HepG2 (cell line): Measurements from ENCODE around the gene NYNRIN. TPM values are rescaled to one million over a fixed set of nuclear protein-coding genes. Genes with fewer than 3 reads are reported as not detected.

ENCODE experiments used
- ATAC-seq: fragments of 200-7000 bp; cut with Tn5 transposase; 3 replicates; pipeline ENCODE4 v1.9.1; 2020; ENCODE audit warnings: mild to moderate bottlenecking, moderate library complexity
- BruUV-seq: library from RNA; stranded (reverse); fragments of 400-500 nt; replicated peaks from 2 replicates; lab custom pipeline; 2021; lab: Mats Ljungman, UMichigan
- CTCF ChIA-PET: fragments of 300-600 bp; formaldehyde crosslinking; extraction: SDS; loops from one replicate; lab custom pipeline; 2021; ENCODE audit warnings: low total read pairs, inconsistent platforms, low intra/inter-chr PET ratio; lab: Yijun Ruan, JAX
- POLR2A ChIA-PET: fragments of 350-600 bp; sonication (Branson Sonifier 250); formaldehyde crosslinking; loops from one replicate; lab custom pipeline; 2020; ENCODE audit warnings: antibody characterized with exemption, inconsistent platforms; lab: Yijun Ruan, JAX
- DNase-seq: peaks from one replicate; pipeline ENCODE4 v3.0.0-alpha.2; 2015; ENCODE audit warnings: low spot score
- FAIRE-seq: peaks from 3 replicates; lab custom pipeline; 2011; peaks lifted over from hg19 to GRCh38; lab: Jason Lieb, UNC
- H2AFZ ChIP-seq: one replicate; pipeline ENCODE4 v1.6.1; 2011; ENCODE audit warnings: low read length, inconsistent platforms
- H3K27ac ChIP-seq: fragments of 300-600 bp; 3 replicates; pipeline ENCODE4 v1.8.0; 2011; ENCODE audit warnings: mixed run types, mild to moderate bottlenecking, mixed read lengths, low read length, inconsistent platforms; ENCODE audit not compliant: insufficient read depth; ENCODE audit errors: extremely low read length
- H3K27me3 ChIP-seq, 2 experiments: fragments of 200-600 bp in 1 of 2; 2 replicates in 1 of 2; 3 replicates in 1 of 2; pipeline versions ENCODE4 v1.6.0 to v1.8.0; 2011; ENCODE audit warnings: low read length in 2 of 2, mild to moderate bottlenecking in 2 of 2, moderate library complexity in 2 of 2, inconsistent platforms in 1 of 2; ENCODE audit not compliant: insufficient read depth in 2 of 2, control insufficient read depth in 1 of 2
- H3K36me3 ChIP-seq, 2 experiments: fragments of 200-600 bp in 1 of 2; replicated peaks in 1 of 2; 2 replicates in 1 of 2; 3 replicates in 1 of 2; pipeline versions ENCODE4 v1.5.1 to v1.8.0; 2011; ENCODE audit warnings: low read length in 2 of 2, inconsistent platforms in 1 of 2; ENCODE audit not compliant: insufficient read depth in 2 of 2, control insufficient read depth in 1 of 2
- H3K4me1 ChIP-seq: 2 replicates; pipeline ENCODE4 v1.5.1; 2012; ENCODE audit warnings: low read length, inconsistent platforms; ENCODE audit not compliant: insufficient read depth
- H3K4me2 ChIP-seq: 2 replicates; pipeline ENCODE4 v1.6.0; 2011; ENCODE audit warnings: low read depth, low read length, inconsistent platforms
- H3K4me3 ChIP-seq, 3 experiments: fragments of 200-600 bp in 1 of 3; sonication (generic), shearing (Covaris generic) in 1 of 3; replicated peaks in 1 of 3; 2 replicates each; pipeline ENCODE4 v1.5.1; 2011 to 2016; ENCODE audit warnings: low read length in 3 of 3, inconsistent platforms in 2 of 3, low read depth in 2 of 3, mild to moderate bottlenecking in 2 of 3, control low read depth in 1 of 3, mixed read lengths in 1 of 3; ENCODE audit not compliant: insufficient read depth in 1 of 3
- H3K79me2 ChIP-seq: one replicate; pipeline ENCODE4 v1.6.1; 2011; ENCODE audit warnings: low read length, inconsistent platforms; ENCODE audit not compliant: insufficient read depth
- H3K9ac ChIP-seq: 2 replicates; pipeline ENCODE4 v1.6.0; 2011; ENCODE audit warnings: mild to moderate bottlenecking, low read depth, low read length, inconsistent platforms; ENCODE audit not compliant: insufficient read depth
- H3K9me3 ChIP-seq: 2 replicates; pipeline ENCODE4 v1.5.1; 2012; ENCODE audit warnings: mild to moderate bottlenecking, low read length
- H4K20me1 ChIP-seq: 2 replicates; pipeline ENCODE4 v1.6.0; 2011; ENCODE audit warnings: inconsistent platforms, mild to moderate bottlenecking, low read length, moderate library complexity; ENCODE audit not compliant: insufficient read depth
- BORCS8-MEF2B ChIP-seq: sonication (generic); formaldehyde crosslinking; IDR thresholded peaks from 2 replicates; pipeline ENCODE4 v1.8.0; 2022; ENCODE audit warnings: mild to moderate bottlenecking, missing genetic modification reagents
- MAZ ChIP-seq, 2 experiments: sonication (generic) in 1 of 2; formaldehyde crosslinking in 1 of 2; IDR thresholded peaks; 2 replicates each; pipeline versions ENCODE4 v1.5.0 to v1.6.1; 2012 to 2020; ENCODE audit warnings: low read depth in 2 of 2, mild to moderate bottlenecking in 2 of 2, borderline replicate concordance in 1 of 2, improper control_type of control experiment in 1 of 2, low read length in 1 of 2, missing genetic modification reagents in 1 of 2, moderate library complexity in 1 of 2
- PLRG1 ChIP-seq: fragments of 450-650 bp; conservative IDR thresholded peaks from 2 replicates; pipeline ENCODE4 v1.6.1; 2016
- SRY ChIP-seq: sonication (generic); formaldehyde crosslinking; IDR thresholded peaks from 2 replicates; pipeline ENCODE4 v1.8.0; 2022; ENCODE audit warnings: mild to moderate bottlenecking, missing genetic modification reagents
- ZNF232 ChIP-seq: sonication (generic); formaldehyde crosslinking; IDR thresholded peaks from 2 replicates; pipeline ENCODE4 v1.4.0; 2020; ENCODE audit warnings: missing genetic modification reagents, borderline replicate concordance
- ZNF251 ChIP-seq: sonication (generic); formaldehyde crosslinking; IDR thresholded peaks from 2 replicates; pipeline ENCODE4 v1.9.0; 2021; ENCODE audit warnings: mild to moderate bottlenecking, missing genetic modification reagents
- ZNF30 ChIP-seq: sonication (generic); formaldehyde crosslinking; IDR thresholded peaks from 2 replicates; pipeline ENCODE4 v1.5.0; 2020; ENCODE audit warnings: mild to moderate bottlenecking, missing genetic modification reagents
- ZNF512 ChIP-seq: sonication (generic); formaldehyde crosslinking; IDR thresholded peaks from 2 replicates; pipeline ENCODE4 v1.4.0; 2020; ENCODE audit warnings: mild to moderate bottlenecking, missing genetic modification reagents
- WGBS: methylation state at CpG from one replicate; pipeline ENCODE4 v1.1.6; 2017; ENCODE audit warnings: low lambda C conversion rate; 5-methylcytosine and 5-hydroxymethylcytosine counted together
- in situ Hi-C: cut with HindIII; loops from 2 replicates; pipeline ENCODE4 v1.10.0; 2017; ENCODE audit warnings: low pct_unique_long_range_greater_than_20kb; ENCODE audit not compliant: extremely low pct_ligation_motif_present
- intact Hi-C: fragments of 100-400 bp; cut with micrococcal nuclease; formaldehyde crosslinking; loops from one replicate; pipeline ENCODE4 v1.10.0; 2022; ENCODE audit not compliant: unreplicated experiment
- polyA plus RNA-seq, 8 experiments: library from polyadenylated mRNA; depleted of rRNA in 3 of 8; stranded (reverse) in 7 of 8; unstranded in 1 of 8; fragments of >200 nt; fragmentation: Illumina TruSeq in 4 of 8; extraction: Trizol in 4 of 8; gene quantifications; 2 replicates each; pipeline versions ENCODE4 v1.2.1 to v1.2.3, GENCODE V29; 2011 to 2016; ENCODE audit warnings: low read depth in 4 of 8, missing spikeins in 1 of 8, mixed read lengths in 1 of 8; ENCODE audit not compliant: insufficient read depth in 1 of 8
- total RNA-seq, 5 experiments: library from RNA; depleted of rRNA; stranded (reverse); fragments of >200 nt; fragmentation: Illumina TruSeq; extraction: Trizol; gene quantifications; 2 replicates each; pipeline ENCODE4 v1.2.3, GENCODE V29; 2016; ENCODE audit warnings: low read depth in 1 of 5
- TF ChIP-seq, protein P1 (sequence below): sonication (generic); formaldehyde crosslinking; IDR thresholded peaks from 2 replicates; pipeline ENCODE4 v1.5.0; 2020; ENCODE audit warnings: mild to moderate bottlenecking, missing genetic modification reagents, borderline replicate concordance
- TF ChIP-seq, protein P2 (sequence below): sonication (generic); formaldehyde crosslinking; IDR thresholded peaks from 2 replicates; pipeline ENCODE4 v1.4.0; 2020; ENCODE audit warnings: mild to moderate bottlenecking, missing genetic modification reagents

The NYNRIN gene
- total and polyA plus RNA-seq, 2 of the 13 experiments (the other 11 are each of a cell fraction or from before 2014, with no cell fraction given), result 0.63 to 1.1 TPM

- in situ Hi-C loops, result no loop called here
- POLR2A ChIA-PET, result interaction anchor here (1.9 kb wide), 1 partner anchor 14 kb away, joined by 9 read pairs; the partner anchor contains the start of genes CBLN3 and KHNYN
- no peak for TF ChIP-seq ZNF251 (CRISPR knock-in tag)
- no peak for TF ChIP-seq PLRG1
- no peak for TF ChIP-seq ZNF512 (CRISPR knock-in tag)
- TF ChIP-seq MAZ (IDR thresholded peaks at IDR 0.05; ENCODE audit: borderline replicate concordance, low read depth, low read length), result no peak
- TF ChIP-seq MAZ (CRISPR knock-in tag; IDR thresholded peaks at IDR 0.05; ENCODE audit: low read depth), result no peak
- TF ChIP-seq BORCS8-MEF2B (CRISPR knock-in tag), result 0 out of 2 replicates have a peak, but pooled peaks have one; percentile 34
- 0 out of 2 replicates have a peak, but pooled peaks have one; percentile 41 for TF ChIP-seq SRY (CRISPR knock-in tag)
- TF ChIP-seq ZNF232 (CRISPR knock-in tag), result no peak
- TF ChIP-seq, protein P1, sequence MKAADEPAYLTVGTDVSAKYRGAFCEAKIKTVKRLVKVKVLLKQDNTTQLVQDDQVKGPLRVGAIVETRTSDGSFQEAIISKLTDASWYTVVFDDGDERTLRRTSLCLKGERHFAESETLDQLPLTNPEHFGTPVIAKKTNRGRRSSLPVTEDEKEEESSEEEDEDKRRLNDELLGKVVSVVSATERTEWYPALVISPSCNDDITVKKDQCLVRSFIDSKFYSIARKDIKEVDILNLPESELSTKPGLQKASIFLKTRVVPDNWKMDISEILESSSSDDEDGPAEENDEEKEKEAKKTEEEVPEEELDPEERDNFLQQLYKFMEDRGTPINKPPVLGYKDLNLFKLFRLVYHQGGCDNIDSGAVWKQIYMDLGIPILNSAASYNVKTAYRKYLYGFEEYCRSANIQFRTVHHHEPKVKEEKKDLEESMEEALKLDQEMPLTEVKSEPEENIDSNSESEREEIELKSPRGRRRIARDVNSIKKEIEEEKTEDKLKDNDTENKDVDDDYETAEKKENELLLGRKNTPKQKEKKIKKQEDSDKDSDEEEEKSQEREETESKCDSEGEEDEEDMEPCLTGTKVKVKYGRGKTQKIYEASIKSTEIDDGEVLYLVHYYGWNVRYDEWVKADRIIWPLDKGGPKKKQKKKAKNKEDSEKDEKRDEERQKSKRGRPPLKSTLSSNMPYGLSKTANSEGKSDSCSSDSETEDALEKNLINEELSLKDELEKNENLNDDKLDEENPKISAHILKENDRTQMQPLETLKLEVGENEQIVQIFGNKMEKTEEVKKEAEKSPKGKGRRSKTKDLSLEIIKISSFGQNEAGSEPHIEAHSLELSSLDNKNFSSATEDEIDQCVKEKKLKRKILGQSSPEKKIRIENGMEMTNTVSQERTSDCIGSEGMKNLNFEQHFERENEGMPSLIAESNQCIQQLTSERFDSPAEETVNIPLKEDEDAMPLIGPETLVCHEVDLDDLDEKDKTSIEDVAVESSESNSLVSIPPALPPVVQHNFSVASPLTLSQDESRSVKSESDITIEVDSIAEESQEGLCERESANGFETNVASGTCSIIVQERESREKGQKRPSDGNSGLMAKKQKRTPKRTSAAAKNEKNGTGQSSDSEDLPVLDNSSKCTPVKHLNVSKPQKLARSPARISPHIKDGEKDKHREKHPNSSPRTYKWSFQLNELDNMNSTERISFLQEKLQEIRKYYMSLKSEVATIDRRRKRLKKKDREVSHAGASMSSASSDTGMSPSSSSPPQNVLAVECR (CRISPR knock-in tag), result no peak
- TF ChIP-seq, protein P2, sequence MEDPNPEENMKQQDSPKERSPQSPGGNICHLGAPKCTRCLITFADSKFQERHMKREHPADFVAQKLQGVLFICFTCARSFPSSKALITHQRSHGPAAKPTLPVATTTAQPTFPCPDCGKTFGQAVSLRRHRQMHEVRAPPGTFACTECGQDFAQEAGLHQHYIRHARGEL, result 0 out of 2 replicates have a peak, but pooled peaks have one; percentile 62
- no peak for TF ChIP-seq ZNF30 (CRISPR knock-in tag)
These were observed 16.8 kb downstream of the NYNRIN start for GRCh38 chr14:24415421-24416253.

More at GRCh38 chr14:24415421-24416253, 16.8 kb downstream of the NYNRIN start:
- H3K4me1 ChIP-seq, result no peaks in the 10 kb centered on the region
- H4K20me1 ChIP-seq, result no peaks in the 10 kb centered on the region
- no peaks in the 10 kb centered on the region for H3K36me3 ChIP-seq
- H3K27me3 ChIP-seq, result peaks cover 0 to 7% of the 10 kb centered on the region in 2 experiments; a peak in 2 of 5 replicates
- no peak overlapping the region for H3K27ac ChIP-seq
- DNase-seq (no peak), FAIRE-seq (no peak), ATAC-seq (no peak)
- no peak overlapping the region for H3K9ac ChIP-seq
- no TSS peak for BruUV-seq
- 72% methylated on average over 25 of the region's 25 CpGs for WGBS
- H3K4me3 ChIP-seq, result no peak overlapping the region
- CTCF ChIA-PET, result no interaction called here
- no peaks in the 10 kb centered on the region for H3K79me2 ChIP-seq
- H3K9me3 ChIP-seq, result no peaks in the 10 kb centered on the region
- no peak overlapping the region for H3K4me2 ChIP-seq
- no peak overlapping the region for H2AFZ ChIP-seq
- intact Hi-C loops, result no loop called here
